Measurements from ENCODE around the gene PMEL. TPM values are rescaled to one million over a fixed set of nuclear protein-coding genes. Genes with fewer than 3 reads are reported as not detected.
A peak's percentile ranks its signal among the peaks of the same experiment; 100 is the strongest.

Gene PMEL
- total and polyA plus RNA-seq, 9 of the 15 experiments (the other 6 are each of a cell fraction or from before 2014, with no cell fraction given), result 0.36 to 2.0 (median 0.98) TPM

GRCh38 chr12:55940065-55940732 lies 25.6 kb downstream of the PMEL start (continued):
- TF ChIP-seq ZBTB43 (CRISPR knock-in tag; IDR thresholded peaks at IDR 0.05) (no peak), CAMTA2 (CRISPR knock-in tag; conservative IDR thresholded peaks at IDR 0.05) (no peak), MBD1 (CRISPR knock-in tag; IDR thresholded peaks at IDR 0.05) (no peak), ESRRA (IDR thresholded peaks at IDR 0.05; ENCODE audit: borderline replicate concordance, low read depth) (peak; percentile 58; the same call in 1 of the 2 replicates), ZNF124 (CRISPR knock-in tag; IDR thresholded peaks at IDR 0.05) (no peak), ZNF3 (CRISPR knock-in tag; IDR thresholded peaks at IDR 0.05) (no peak), NRF1 (conservative IDR thresholded peaks at IDR 0.05 in 1 of 2, IDR thresholded peaks at IDR 0.05 in 1 of 2) (0 out of 4 replicates have a peak, but pooled peaks of 1 of the 2 experiments have one; percentile 18), CC2D1A (IDR thresholded peaks at IDR 0.05) (peak; percentile 74), XRCC5 (IDR thresholded peaks at IDR 0.05; ENCODE audit: low read depth, low read length) (0 out of 2 replicates have a peak, but pooled peaks have one; percentile 31), FOXK2 (conservative IDR thresholded peaks at IDR 0.05 in 1 of 2, IDR thresholded peaks at IDR 0.05 in 1 of 2; ENCODE audit: low read depth in 2 of 2) (no peak), YY1 (IDR thresholded peaks at IDR 0.05; ENCODE audit: borderline replicate concordance in 1 of 3, control insufficient read depth in 1 of 3, extremely low read depth in 1 of 3, insufficient read depth in 3 of 3, insufficient read length in 1 of 3, insufficient replicate concordance in 2 of 3, low read depth in 1 of 3, low read length in 2 of 3) (peak in 1 of 3 experiments; percentile 33), MLLT1 (IDR thresholded peaks at IDR 0.05) (0 out of 4 replicates have a peak, but pooled peaks of 1 of the 2 experiments have one; percentile 19), HNRNPUL1 (IDR thresholded peaks at IDR 0.05; ENCODE audit: low read length) (no peak), RB1 (IDR thresholded peaks at IDR 0.05; ENCODE audit: low read depth) (peak; percentile 58; the same call in 1 of the 2 replicates), MIER1 (IDR thresholded peaks at IDR 0.05; ENCODE audit: low read depth) (no peak), CTCF (IDR thresholded peaks at IDR 0.05 in 2 of 3, conservative IDR thresholded peaks at IDR 0.05 in 1 of 3; ENCODE audit: insufficient read depth in 2 of 3, low read depth in 1 of 3, low read length in 3 of 3) (peak; percentile 89 to 97 (median 94)), TFAP4 (CRISPR knock-in tag; IDR thresholded peaks at IDR 0.05; ENCODE audit: borderline replicate concordance) (peak; percentile 71; the same call in 1 of the 2 replicates), NFYB (IDR thresholded peaks at IDR 0.05; ENCODE audit: extremely low read depth, insufficient read length) (no peak)
